Measurements from ENCODE around the gene ZBED5.

ZBED5 gene

GRCh38 chr11:10881892-10882291 lies 24.0 kb upstream of the ZBED5 start:
- no peak for DNase-seq (ENCODE audit: low read depth in 1 of 2, low spot score in 1 of 2)

- no peak for DNase-seq (ENCODE audit: low read depth in 1 of 2, low spot score in 1 of 2)
These were observed 20.8 kb upstream of the ZBED5 start for GRCh38 chr11:10878408-10879214.

GRCh38 chr11:10876158-10876557 lies 18.3 kb upstream of the ZBED5 start:
- no peak for DNase-seq (ENCODE audit: low read depth in 1 of 2, low spot score in 1 of 2)

- no peak for DNase-seq (ENCODE audit: low read depth in 1 of 2, low spot score in 1 of 2)
These were observed 17.7 kb upstream of the ZBED5 start for GRCh38 chr11:10875430-10876021.

- no peak for DNase-seq (ENCODE audit: low read depth in 1 of 2, low spot score in 1 of 2)
These were observed 14.2 kb upstream of the ZBED5 start for GRCh38 chr11:10872097-10872496.

- DNase-seq (ENCODE audit: low read depth in 1 of 2, low spot score in 1 of 2) = no peak
These were observed 10.5 kb upstream of the ZBED5 start for GRCh38 chr11:10868352-10868751.

- DNase-seq (ENCODE audit: low read depth in 1 of 2, low spot score in 1 of 2) = no peak
These were observed 9.1 kb upstream of the ZBED5 start for GRCh38 chr11:10866893-10867331.

- no peak for DNase-seq (ENCODE audit: low read depth in 1 of 2, low spot score in 1 of 2)
These were observed 8.0 kb upstream of the ZBED5 start for GRCh38 chr11:10865837-10866270.

- no peak for DNase-seq (ENCODE audit: low read depth in 1 of 2, low spot score in 1 of 2)
These were observed 6.8 kb upstream of the ZBED5 start for GRCh38 chr11:10864688-10865087.

GRCh38 chr11:10862446-10862845 lies 4.6 kb upstream of the ZBED5 start:
- DNase-seq (ENCODE audit: low read depth in 1 of 2, low spot score in 1 of 2) = no peak

GRCh38 chr11:10861799-10862198 lies 3.9 kb upstream of the ZBED5 start:
- DNase-seq (ENCODE audit: low read depth in 1 of 2, low spot score in 1 of 2) = no peak

GRCh38 chr11:10861047-10861446 lies 3.2 kb upstream of the ZBED5 start:
- no peak for DNase-seq (ENCODE audit: low read depth in 1 of 2, low spot score in 1 of 2)

GRCh38 chr11:10858439-10859325 lies 829 bp upstream of the ZBED5 start:
- DNase-seq (ENCODE audit: low read depth in 1 of 2, low spot score in 1 of 2) = peak in 1 of 2 donors; percentile 38

- no peak for DNase-seq (ENCODE audit: low read depth in 1 of 2, low spot score in 1 of 2)
These were observed 469 bp downstream of the ZBED5 start for GRCh38 chr11:10857459-10857708.

GRCh38 chr11:10856689-10857458 lies 979 bp downstream of the ZBED5 start:
- no peak for DNase-seq (ENCODE audit: low read depth in 1 of 2, low spot score in 1 of 2)

- DNase-seq (ENCODE audit: low read depth in 1 of 2, low spot score in 1 of 2) = no peak
These were observed 2.6 kb downstream of the ZBED5 start for GRCh38 chr11:10855295-10855694.

GRCh38 chr11:10847960-10848860 lies 9.6 kb downstream of the ZBED5 start:
- DNase-seq (ENCODE audit: low read depth in 1 of 2, low spot score in 1 of 2) = no peak

- no peak for DNase-seq (ENCODE audit: low read depth in 1 of 2, low spot score in 1 of 2)
These were observed 11.2 kb downstream of the ZBED5 start for GRCh38 chr11:10846660-10847059.

- no peak for DNase-seq (ENCODE audit: low read depth in 1 of 2, low spot score in 1 of 2)
These were observed 12.3 kb downstream of the ZBED5 start for GRCh38 chr11:10845589-10845988.

GRCh38 chr11:10844796-10845195 lies 13.1 kb downstream of the ZBED5 start:
- DNase-seq (ENCODE audit: low read depth in 1 of 2, low spot score in 1 of 2) = no peak
